Central memory CD8-positive, alpha-beta T cell (primary cell): Measurements from ENCODE around the gene NEMP1.

ENCODE experiments used
- ATAC-seq: fragments of 150-1000 bp; cut with Tn5 transposase; replicated peaks from 2 replicates; pipeline ENCODE4 v1.10.0; 2022; ENCODE audit warnings: mild to moderate bottlenecking, moderate FRiP score, moderate number of reproducible peaks; ENCODE audit not compliant: poor library complexity, severe bottlenecking; ENCODE audit errors: extremely low read depth
- DNase-seq, 2 donors: peaks; one replicate each; pipeline ENCODE4 v3.0.0; 2021; ENCODE audit warnings: low spot score in 2 of 2
- H3K27ac Mint-ChIP-seq: one replicate; pipeline ENCODE4 v1.8.0; 2022; ENCODE audit warnings: low read depth, mild to moderate bottlenecking, moderate library complexity, mixed read lengths
- H3K27me3 Mint-ChIP-seq: one replicate; pipeline ENCODE4 v1.8.0; 2022; ENCODE audit warnings: mixed read lengths
- H3K36me3 Mint-ChIP-seq: one replicate; pipeline ENCODE4 v1.8.0; 2022; ENCODE audit warnings: mild to moderate bottlenecking, moderate library complexity, mixed read lengths; ENCODE audit not compliant: insufficient read depth
- H3K4me1 Mint-ChIP-seq: one replicate; pipeline ENCODE4 v1.8.0; 2022; ENCODE audit warnings: mixed read lengths
- H3K4me3 Mint-ChIP-seq: one replicate; pipeline ENCODE4 v1.8.0; 2022; ENCODE audit warnings: mild to moderate bottlenecking, moderate library complexity, mixed read lengths
- H3K9me3 Mint-ChIP-seq: one replicate; pipeline ENCODE4 v1.8.0; 2022; ENCODE audit warnings: mixed read lengths

The NEMP1 gene

DNA sequence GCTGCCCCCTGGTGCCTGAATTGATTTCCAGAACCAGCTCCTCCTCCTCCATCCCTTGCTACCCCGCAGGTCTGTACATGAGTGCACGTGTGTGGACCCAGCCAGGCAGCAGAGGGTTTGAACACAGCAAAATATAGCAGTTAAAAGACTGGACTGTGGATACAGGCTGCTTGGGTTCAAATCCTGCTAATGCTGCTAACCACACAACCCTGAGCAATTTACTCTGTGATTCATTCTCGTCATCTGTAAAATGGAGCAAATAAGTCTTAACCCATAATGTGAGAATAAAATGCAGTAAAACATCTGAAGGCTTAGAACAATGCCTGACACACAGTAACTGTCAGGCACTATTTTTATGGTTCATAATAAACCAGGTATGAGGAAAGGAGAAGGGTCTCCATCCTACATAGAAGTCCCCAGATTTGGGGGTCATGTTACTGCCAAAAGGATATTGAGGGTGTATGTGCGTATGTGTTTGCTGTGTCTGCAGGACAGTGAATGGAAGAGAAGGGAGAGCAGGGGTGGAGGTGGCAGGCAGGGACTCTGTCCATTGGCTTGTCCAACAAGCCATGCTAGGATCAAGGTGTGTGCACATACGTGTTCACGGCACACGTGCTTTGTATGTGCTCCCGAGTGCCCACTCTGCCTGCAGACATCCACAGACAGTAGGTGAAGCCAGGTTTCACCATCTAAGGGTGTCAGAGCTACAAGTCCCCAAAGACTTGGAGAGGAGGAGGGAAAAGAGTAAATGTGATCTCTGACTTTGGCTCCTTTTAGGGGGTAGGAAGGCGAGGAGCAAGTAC, 34.1 kb upstream of the NEMP1 start:
- Mint-ChIP-seq H3K4me1 (peaks cover 38% of the 10 kb centered on the region), H3K36me3 (peaks cover 21% of the 10 kb centered on the region), H3K9me3 (no peaks in the 10 kb centered on the region), H3K27ac (peak overlapping the region; percentile 92), H3K4me3 (peak overlapping the region; percentile 90), H3K27me3 (no peaks in the 10 kb centered on the region)
- ATAC-seq (no peak), DNase-seq (no peak)

GRCh38 chr12:57111031-57111734, 32.6 kb upstream of the NEMP1 start, which contains the start of gene STAT6:
TSS of gene STAT6 (minus strand) at chr12:57111362. CDS start at chr12:57108278, 3,084 bp downstream.
- H3K9me3 Mint-ChIP-seq, result no peaks in the 10 kb centered on the region
- peaks cover 25% of the 10 kb centered on the region for H3K36me3 Mint-ChIP-seq
- DNase-seq, result peak; percentile 62 to 83
- peaks cover 52% of the 10 kb centered on the region for H3K4me1 Mint-ChIP-seq
- peak within 1 kb of the TSS; percentile 92 for H3K27ac Mint-ChIP-seq
- no peaks in the 10 kb centered on the region for H3K27me3 Mint-ChIP-seq
- peak; percentile 77 for ATAC-seq
- peak within 1 kb of the TSS; percentile 90 for H3K4me3 Mint-ChIP-seq

GRCh38 chr12:57110104-57111030, 31.8 kb upstream of the NEMP1 start:
- Mint-ChIP-seq H3K27me3 (no peaks in the 10 kb centered on the region), H3K9me3 (no peaks in the 10 kb centered on the region), H3K4me1 (peaks cover 55% of the 10 kb centered on the region), H3K27ac (peak overlapping the region; percentile 92), H3K36me3 (peaks cover 28% of the 10 kb centered on the region), H3K4me3 (peak overlapping the region; percentile 90)
- ATAC-seq (peak; percentile 35), DNase-seq (peak; percentile 44 to 47)

- H3K27me3 Mint-ChIP-seq, result no peaks in the 10 kb centered on the region
- peak overlapping the region; percentile 92 for H3K27ac Mint-ChIP-seq
- peak overlapping the region; percentile 90 for H3K4me3 Mint-ChIP-seq
- peaks cover 33% of the 10 kb centered on the region for H3K36me3 Mint-ChIP-seq
- ATAC-seq, result no peak
- H3K9me3 Mint-ChIP-seq, result no peaks in the 10 kb centered on the region
- DNase-seq, result no peak
- H3K4me1 Mint-ChIP-seq, result peaks cover 55% of the 10 kb centered on the region
These were observed 30.9 kb upstream of the NEMP1 start for GRCh38 chr12:57109207-57110103.

DNA sequence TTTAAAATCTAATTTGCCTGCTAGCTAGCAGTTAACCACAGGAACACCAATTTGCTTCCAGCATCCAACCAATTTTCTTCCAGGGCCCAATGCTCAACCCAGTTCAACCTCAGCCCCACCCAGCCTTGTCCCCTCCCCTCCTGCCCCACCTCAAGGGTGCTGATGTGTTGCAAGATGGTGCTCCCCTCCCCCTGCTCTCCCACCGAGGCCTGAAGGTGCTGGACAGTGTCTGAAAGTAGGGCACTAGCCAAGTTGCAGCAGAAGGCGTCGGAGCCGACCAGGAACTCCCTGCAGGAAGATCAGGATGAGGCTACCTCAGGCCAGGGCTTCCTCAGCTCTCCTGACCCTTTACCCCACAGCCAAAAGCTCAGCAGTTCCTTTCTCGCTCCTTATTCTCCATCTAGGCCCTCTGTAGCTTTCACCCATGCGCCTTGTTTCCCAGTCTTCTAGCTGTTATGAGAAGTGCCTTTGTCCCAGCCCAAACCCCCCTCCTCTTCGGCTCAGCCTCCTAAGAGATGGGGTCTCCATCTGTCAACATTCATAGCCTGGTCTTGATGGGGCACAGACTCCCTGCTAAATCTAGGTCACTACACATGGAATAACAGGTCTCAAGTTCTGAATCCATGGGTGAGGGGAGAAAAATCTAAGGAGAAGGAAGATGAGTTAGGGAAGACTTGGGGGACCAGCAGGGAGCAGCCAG, 29.0 kb upstream of the NEMP1 start:
- Mint-ChIP-seq H3K36me3 (peaks cover 42% of the 10 kb centered on the region), H3K4me3 (no peak overlapping the region), H3K4me1 (peaks cover 53% of the 10 kb centered on the region), H3K27me3 (no peaks in the 10 kb centered on the region), H3K9me3 (no peaks in the 10 kb centered on the region), H3K27ac (peak overlapping the region; percentile 92)
- DNase-seq (no peak), ATAC-seq (no peak)

GRCh38 chr12:57106021-57106708, 27.6 kb upstream of the NEMP1 start:
- H3K36me3 Mint-ChIP-seq, result peaks cover 33% of the 10 kb centered on the region
- DNase-seq (no peak), ATAC-seq (no peak)
- H3K4me3 Mint-ChIP-seq, result no peak overlapping the region
- H3K4me1 Mint-ChIP-seq, result peaks cover 41% of the 10 kb centered on the region
- H3K27ac Mint-ChIP-seq, result no peak overlapping the region
- H3K9me3 Mint-ChIP-seq, result no peaks in the 10 kb centered on the region
- no peaks in the 10 kb centered on the region for H3K27me3 Mint-ChIP-seq

- Mint-ChIP-seq H3K9me3 (no peaks in the 10 kb centered on the region), H3K4me1 (peaks cover 37% of the 10 kb centered on the region), H3K36me3 (peaks cover 27% of the 10 kb centered on the region), H3K4me3 (no peak overlapping the region), H3K27ac (no peak overlapping the region), H3K27me3 (no peaks in the 10 kb centered on the region)
- ATAC-seq, result no peak
- no peak for DNase-seq
These were observed 26.6 kb upstream of the NEMP1 start for GRCh38 chr12:57105011-57105753.

DNA sequence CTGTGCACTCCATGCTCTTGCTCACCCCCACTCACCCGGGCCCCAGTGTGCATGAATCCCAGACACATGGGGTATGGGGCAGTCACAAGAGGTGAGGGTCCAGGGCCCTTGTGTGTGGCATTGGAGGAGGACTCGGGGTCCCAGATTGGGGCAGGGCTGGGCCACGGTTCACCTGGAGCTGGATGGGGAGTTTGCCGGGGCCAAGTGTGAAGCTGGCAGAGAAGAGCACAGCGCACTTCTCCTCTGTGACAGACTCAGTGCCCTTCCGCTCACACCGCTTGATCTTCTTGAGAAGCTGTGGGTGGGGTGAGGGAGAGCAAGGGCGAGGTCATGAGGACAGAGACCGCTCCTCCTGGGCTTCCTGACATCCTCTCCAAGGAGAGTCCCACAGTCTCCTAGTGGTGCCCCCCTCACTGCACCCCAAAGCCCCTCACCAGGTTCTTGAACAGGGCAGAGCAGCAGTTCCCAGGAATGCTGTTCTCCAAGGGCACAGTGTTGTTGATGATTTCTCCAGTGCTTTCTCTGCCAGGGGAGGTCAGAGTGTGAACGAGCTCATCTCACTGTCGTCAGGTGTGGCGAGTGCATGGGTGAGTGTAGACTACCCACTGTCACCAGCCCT, 25.8 kb upstream of the NEMP1 start:
- no peak overlapping the region for H3K27ac Mint-ChIP-seq

DNA sequence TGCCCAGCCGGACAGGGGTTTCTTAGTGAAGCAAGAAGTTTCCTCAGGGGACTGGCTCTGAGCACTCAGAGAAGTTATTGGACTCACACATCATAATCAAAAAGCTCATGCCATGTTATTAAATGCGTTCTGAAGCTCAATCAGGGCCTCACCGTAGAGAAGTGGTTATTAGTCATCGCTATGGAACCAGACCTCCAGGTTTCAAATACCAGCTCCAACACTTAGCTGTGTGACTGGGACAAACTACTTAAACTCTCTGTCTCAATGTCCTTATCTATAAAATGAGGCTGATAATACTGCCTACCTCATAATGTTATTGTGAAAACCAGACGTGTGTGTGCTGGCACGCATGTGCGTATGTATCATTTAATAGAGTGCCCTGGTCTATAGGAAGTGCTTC, 25.3 kb upstream of the NEMP1 start:
- Mint-ChIP-seq H3K36me3 (peaks cover 37% of the 10 kb centered on the region), H3K9me3 (no peaks in the 10 kb centered on the region), H3K4me1 (peaks cover 36% of the 10 kb centered on the region), H3K27me3 (no peaks in the 10 kb centered on the region), H3K4me3 (no peak overlapping the region), H3K27ac (peak overlapping the region; percentile 51)
- ATAC-seq (no peak), DNase-seq (no peak)

More for the DNA sequence above, 25.8 kb upstream of the NEMP1 start:
- Mint-ChIP-seq H3K4me3 (no peak overlapping the region), H3K4me1 (peaks cover 34% of the 10 kb centered on the region), H3K27me3 (no peaks in the 10 kb centered on the region), H3K9me3 (no peaks in the 10 kb centered on the region), H3K36me3 (peaks cover 33% of the 10 kb centered on the region)
- ATAC-seq (no peak), DNase-seq (no peak)
